Forelimb muscle (tissue), 1 donor: ENCODE measurements around the gene PRKCA. TPM values are rescaled to one million over a fixed set of nuclear protein-coding genes. Genes with fewer than 3 reads are reported as not detected.

ENCODE experiments used
- DNase-seq: peaks from one replicate; pipeline ENCODE4 v3.0.0-alpha.2; 2013; ENCODE audit warnings: low read depth
- polyA plus RNA-seq: library from polyadenylated mRNA; unstranded; fragments of 120-200 nt; gene quantifications from one replicate; pipeline ENCODE4 v1.2.1, GENCODE V29; 2013; ENCODE audit not compliant: insufficient read length

The PRKCA gene
- polyA plus RNA-seq, 1 donor: 2.4 TPM

DNA sequence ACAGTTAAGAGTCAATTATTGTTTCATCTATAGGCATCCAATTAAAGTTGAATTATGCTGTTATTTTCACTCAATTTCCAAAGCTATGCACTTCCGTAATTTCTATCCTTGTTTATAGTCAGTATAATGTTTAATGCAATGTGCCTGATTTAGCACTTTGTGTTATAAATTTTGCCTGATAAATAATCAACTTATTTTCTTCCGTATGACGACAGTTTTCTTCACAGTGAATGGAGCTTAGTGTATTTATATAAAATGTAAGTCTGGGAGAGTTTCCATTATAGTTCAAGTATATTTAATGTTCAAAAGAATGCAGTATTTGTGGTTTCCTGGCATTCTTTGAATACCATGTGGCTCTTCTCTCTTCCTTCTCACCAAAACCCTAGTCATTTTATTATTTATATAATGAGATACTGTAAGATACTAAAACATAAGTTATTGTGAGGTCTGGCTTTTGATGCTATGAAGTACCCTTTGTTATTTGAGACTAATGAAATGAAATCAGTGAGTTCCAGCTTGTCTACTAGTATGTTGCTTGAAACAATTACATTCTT lies 240.6 kb downstream of the PRKCA start:
- no peak for DNase-seq

DNA sequence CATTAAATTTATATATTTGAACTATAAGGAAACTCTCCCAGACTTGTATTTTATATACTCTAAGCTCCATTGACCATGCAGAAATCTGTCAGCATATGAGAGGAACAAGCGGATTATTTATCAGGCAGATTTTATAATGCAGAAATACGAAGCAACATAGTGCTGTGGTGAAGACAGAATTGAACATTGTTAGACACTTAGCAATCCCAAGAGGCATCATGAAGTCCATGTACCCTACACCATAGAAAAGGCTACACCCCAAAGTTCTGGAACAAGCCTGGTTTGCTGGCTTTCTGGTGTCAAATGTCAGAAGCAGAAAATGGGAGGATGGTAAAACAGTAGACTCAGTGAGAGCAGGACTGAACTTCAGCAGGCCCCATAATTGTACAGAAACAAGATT lies 241.1 kb downstream of the PRKCA start:
- no peak for DNase-seq

DNA sequence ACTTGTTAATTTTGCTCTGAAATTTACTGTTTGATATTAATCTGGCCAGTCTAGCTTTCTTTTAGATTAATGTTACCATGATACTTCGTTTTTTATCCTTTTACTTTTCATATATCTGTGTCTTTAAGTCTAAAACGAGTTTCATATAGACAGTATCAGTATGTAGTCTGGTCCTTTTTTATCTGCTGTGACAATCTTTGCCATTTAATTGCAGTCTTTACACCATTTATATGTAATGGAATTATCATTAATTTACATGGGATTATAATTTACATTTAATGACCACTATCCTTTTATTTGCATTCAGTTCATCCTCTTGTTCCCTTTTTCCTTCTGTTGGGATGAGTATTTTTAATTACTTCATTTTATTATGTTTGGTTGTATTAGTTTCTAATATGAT lies 243.5 kb downstream of the PRKCA start:
- no peak for DNase-seq

DNA sequence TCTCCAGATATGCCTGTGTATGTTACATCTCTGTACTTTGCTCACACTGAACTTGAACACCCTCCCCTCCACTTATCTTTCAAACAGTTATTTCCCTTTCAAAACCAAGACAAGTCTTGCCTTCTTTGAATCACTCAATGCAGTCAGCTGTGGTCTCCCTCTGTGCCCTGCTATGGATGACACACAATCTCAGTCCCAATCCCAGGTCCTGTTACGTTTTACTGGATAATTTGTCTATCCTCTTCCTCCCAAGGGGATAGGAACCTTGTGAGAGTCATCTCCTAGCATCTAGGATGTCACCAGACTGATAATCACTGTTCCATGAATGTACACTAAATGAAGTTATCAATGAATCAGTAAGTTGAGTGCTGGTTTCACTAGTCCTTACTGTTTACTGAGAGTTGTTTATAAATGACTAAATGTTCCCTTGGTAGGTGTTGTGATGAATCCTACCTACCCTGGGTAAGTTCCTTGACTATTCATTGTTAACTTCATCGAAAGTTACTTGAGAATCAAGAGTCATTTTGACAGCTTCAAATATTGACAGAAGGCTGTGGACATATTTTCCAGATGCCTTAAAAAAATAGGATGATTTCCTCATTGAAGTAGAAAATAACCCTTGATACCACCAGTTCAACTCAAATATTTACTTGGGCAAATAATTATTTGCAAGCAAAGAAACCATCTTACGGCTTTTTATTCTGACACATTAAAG lies 244.9 kb downstream of the PRKCA start:
- no peak for DNase-seq

DNA sequence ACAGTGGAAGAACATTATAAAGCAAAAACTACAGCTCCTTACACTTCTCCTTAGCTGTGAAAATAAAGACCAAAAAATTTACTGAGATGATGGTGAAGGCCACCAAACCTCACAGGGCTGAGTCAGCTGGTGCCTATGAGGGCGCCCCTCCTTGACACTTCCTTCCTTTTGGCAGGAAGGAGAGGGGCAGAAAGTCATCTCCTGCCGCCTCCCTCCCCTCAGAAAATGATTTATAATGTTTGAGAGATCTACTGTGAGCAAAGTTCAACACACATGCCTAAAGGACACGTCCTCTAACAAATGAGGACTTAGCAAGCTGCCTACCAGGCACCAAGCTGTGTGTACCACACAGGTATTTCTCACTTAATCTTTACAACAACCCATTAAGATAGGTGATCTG lies 245.7 kb downstream of the PRKCA start:
- no peak for DNase-seq

DNA sequence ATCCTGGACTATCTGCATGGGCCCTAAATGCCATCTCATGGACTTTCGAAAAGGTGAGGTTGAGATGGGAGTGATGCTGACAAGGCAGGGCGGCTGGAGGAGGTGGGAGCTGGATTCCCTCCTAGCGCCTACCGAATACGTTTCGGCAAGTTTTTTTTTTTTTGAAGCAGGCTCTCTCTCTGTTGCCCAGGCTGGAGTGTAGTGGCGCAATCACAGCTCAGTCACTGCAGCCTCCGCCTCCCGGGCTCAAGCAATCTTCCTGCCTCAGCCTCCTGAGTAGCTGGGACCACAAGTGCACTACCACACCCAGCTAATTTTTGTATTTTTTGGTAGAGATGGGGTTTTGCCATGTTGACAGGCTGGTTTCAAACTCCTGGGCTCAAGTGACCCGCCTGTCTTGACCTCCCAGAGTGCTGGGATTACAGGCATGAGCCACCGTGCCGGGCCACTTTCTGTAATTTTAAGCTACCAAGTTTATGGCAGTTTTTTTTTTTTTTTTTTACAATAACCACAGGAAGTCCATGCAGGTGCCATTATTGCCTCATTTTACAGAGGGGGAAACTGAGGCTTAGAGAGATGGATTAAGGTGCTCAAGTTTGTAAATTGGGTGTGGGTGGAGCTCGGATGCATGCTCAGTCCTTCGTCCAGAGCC lies 246.4 kb downstream of the PRKCA start:
- DNase-seq: no peak

DNA sequence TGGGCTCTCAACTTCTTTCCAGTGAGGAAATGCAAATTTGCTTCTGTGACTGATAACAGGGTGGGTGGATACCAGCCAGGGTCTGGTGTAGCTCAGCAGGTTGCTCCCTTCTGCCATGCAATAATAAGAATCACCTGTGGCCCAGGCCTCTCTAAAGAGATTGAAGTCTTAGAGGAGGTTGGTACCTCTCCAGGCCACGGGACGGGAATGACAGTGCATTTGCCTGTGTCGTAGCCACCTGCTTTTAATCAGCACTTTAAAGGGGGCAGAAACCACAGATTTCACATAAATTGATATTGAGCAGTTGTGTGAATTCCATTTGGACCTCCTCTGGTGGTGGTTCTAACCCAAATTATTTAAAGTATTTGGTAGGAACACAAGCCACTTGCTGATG lies 246.9 kb downstream of the PRKCA start:
- DNase-seq: no peak

DNA sequence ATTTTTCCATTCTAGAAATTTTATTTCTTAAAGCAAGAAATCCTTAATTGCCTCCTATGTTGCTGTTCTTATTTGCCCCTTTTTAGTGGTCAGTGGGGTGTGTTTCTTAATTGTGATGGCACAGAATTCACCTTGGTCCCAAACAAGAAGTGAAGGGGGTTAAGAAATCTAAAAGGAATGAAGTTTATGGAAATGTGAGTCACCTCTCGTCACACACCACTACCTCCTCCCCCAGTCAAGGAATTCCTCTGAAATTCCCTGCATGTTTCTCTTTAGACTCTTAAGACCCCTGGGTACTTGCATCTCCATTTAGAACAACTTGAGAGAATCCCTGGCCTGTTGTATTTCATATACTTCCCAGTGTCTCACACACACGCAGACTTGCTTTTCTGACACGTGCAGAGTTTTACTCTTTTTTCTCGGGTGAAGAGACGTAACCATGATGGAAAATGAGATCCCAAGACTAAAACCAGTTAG lies 247.4 kb downstream of the PRKCA start:
- DNase-seq: no peak

DNA sequence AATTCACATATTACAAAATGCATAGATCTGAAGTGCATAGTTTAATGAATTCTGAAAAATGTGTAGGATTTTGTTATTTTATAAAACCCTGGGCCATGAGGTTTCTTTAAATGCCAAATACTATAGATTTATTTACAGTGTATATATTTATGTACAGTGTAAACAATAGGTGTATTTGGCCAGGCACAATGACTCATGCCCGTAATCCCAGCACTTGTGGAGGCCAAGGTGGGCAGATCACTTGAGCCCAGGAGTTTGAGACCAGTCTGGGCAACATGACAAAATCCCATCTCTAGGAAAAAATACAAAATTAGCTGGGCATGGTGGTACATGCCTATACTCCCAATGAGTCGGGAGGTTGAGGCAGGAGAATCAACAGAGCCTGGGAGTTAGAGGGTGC lies 249.4 kb downstream of the PRKCA start:
- DNase-seq: no peak

DNA sequence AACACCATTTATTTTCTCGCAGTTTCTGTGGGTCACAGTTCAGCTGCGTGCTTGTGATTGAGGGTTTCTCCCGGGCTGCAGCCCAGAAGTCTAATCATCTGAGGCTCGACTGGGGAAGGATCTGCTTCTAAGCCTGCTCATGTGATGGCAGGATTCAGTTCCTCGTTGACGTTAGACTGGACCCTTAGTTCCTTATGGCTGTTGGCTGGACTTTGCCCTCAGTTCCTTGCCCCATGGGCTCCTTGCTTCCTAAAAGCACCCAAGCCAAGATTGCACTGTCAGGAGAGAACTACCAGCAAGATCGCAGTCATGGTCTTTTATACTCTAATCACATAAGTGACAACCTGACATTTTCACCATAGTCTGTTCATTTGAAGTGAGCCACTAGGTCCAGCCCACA lies 250.0 kb downstream of the PRKCA start:
- no peak for DNase-seq

DNA sequence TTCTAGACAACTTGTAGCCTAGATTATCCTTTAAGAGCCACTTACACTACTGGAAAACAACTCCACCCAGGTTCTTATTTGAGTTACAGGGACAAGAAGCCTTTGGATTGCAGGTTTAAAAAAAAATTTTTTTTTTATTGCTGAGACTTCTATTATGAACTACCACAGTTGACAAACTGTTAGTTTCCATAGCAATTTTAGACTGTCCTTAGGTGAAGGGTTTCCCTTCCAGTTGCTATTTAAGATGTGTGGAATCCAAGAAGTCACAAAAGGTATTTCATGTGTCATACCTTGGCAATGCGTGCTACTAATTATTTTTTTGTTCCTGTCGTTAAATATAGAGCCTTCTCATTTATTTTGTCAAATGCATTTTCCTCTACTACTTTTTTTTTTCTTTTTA lies 253.2 kb downstream of the PRKCA start:
- DNase-seq: no peak

DNA sequence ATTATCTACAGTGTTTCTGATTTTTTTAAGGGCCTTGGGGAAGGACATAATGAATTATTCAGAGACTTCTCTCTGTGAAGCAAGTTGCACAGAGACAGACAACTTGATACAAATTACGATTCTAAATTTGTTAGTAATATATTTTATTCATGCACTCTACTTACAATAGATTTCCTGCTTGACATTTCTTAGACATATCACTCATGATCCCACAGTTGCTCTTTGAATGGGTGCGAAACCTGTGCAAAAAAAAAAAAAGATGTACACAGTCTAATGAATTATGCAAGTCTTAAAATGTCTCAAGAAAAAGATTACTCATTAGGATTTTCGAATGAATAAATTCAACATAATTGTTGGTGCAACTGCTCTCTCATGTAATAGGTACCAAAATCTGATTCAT lies 254.8 kb downstream of the PRKCA start:
- no peak for DNase-seq

DNA sequence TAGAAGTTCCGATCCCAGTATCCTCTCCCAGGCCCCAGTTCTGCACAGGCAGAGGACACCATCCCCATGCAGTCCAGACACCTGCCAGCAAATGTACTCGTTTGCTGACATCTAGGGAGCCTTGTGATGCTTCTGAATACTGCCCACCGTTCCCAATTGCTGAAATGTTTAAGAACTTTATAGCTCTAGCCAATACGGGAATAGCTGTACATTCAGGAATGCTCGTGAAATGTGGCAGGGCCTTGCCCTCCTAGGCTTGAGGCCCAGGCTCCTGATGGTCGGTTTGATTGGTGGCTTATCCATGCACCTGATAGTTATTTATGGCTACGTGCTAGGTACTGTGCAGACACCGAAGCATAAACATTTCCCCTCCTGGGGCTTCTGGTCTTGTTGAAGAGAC lies 255.5 kb downstream of the PRKCA start:
- no peak for DNase-seq

DNA sequence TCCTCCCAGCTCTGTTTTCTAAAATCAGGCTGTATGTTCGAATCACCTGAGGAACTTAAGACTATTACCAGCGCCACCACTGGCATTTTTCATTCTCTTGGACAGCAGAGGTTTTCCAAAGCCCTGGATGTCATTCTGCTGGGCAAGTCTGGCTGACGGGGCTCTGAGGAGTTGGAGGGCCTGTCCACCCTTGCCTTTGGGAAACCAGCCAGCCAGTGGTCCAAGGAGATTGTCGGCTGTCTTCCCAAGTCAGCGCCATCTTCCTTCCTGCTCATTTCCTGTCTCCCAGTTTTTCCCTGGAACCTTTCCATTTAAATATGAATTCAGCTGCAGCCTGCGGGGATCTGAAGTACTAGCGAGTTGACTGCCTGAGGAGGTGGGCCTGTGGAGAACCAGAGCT lies 258.3 kb downstream of the PRKCA start:
- no peak for DNase-seq

DNA sequence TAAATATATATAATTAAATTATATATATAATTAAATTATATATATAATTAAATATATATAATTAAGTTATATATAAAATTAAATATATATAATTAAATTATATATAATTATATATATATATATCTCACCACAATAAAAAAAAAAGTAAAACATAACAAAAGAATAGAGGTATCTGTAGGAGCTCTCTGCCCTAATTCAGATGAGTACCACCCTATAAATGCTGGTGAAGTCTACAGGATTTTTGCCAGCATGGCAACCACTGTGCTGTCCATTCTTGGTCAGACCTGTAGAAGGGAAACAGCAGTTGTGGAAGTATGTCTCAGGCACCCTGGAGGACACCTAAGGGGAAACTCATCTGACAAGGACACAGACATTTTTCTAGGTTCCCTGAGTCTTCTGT lies 259.7 kb downstream of the PRKCA start:
- DNase-seq: no peak

DNA sequence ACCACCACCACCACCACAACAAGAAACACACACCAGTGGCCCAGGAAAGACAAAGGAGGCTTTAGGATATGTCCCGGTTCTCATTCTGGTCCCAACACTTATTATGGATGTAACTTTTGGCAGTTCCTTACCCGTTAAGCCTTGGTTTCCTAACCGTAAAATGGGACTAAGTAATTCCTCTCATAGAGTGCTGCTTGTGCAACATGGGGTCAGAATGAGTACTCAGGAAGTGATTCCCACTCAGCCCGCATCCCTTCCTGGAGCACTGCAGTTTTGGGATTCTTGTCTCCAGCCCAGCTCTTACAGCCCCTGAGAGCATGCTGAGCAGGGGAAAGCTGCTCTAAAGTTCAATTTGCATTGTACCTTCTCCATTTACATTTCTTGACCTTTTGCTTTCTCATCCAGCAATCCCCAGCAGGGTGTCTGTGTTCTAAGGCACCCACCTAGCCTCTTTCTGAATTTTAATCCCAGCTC lies 262.6 kb downstream of the PRKCA start:
- DNase-seq: no peak

DNA sequence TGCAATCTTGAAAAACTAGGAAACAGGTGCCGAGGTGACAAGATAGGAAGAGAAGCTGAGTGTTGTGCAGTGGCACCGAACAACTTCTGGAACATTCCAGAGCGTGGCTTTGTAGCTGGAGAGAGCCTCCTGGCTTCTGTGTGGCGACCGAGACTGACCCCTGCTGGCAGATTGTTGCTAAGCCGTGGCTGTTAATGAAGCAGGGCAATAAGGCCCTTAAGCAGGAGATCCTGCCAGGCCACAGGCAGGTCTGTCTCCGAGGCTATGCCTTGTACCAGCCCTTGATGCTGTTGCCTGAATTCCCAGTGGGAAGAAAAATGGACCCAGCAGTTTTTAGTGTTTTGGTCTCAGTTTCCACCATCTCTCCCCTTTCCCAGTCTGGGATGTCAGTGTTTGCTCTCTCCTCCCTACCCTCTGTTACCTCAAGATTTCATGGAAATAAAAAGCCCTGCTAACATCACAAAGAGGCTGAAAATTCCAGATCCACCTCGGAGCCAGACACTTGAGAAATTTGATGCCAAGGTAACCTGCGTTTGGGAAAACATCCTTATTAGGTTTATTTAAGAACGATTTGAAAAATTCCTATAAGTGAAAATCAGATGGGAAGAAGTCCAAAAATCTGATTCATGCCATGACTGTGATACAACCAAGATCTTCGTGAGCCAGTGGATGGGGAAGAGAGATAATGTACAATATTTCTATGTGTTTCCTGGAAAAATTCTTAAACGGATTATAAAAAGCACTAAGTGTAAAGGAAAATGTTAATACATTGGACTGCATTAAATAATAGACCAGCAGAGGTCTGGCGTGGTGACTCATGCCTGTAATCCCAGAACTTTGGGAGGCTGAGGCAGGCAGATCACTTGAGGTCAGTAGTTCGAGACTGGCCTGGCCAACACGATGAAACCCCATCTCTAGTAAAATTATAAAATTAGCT lies 265.1 kb downstream of the PRKCA start:
- DNase-seq: no peak

DNA sequence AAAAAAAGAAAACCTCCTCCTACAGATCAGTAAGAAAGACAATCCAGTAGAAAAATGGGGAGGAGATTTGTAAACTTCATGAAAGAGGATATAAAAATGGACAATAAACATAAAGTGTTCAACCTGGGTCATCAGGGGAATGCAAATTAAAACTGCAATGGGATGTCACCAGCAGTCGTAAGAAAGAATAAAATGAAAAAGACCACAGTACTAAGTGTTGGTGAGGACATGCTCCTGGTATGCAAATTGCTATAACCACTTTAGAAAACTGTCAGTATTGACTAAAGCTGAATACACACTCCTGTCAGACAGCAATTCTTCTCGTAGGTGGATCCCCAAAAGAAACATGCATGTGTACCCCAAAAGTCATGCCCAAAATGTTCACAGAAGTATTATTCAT lies 267.2 kb downstream of the PRKCA start:
- no peak for DNase-seq

DNA sequence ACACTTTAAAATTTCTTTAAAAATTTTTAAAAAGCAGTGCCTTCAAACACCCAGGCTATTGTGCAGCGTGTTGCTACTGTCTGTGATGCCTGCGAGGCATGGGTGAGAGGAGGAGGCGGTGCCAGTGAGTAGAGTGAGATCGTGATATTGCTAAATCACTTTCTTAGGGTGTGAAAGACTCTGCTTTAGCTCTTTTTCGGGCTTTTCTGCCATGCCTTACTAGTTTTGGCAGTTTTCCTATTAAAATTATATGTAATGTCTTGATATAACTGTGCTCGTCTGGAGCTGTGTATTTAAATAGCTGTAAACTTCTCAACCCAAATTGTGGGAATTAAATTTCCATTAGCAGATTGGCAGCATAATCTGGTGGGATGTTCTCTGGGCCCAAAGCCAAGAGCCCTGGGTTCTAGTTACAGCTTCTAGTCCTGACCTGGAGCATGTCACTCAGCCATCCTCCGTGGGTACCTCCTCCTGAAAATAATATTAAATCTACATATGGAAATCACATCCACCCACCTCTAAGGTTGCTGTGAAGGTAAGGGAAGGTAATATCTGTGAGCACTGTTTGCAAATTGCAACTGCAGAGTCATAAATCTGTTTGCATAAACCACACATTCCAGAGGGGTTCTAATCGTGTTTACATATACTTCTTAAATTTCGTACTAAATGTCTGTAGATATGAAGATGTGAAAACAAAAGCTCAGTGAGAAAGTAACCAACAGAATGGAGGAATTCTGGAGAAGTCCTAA lies 268.2 kb downstream of the PRKCA start:
- no peak for DNase-seq

DNA sequence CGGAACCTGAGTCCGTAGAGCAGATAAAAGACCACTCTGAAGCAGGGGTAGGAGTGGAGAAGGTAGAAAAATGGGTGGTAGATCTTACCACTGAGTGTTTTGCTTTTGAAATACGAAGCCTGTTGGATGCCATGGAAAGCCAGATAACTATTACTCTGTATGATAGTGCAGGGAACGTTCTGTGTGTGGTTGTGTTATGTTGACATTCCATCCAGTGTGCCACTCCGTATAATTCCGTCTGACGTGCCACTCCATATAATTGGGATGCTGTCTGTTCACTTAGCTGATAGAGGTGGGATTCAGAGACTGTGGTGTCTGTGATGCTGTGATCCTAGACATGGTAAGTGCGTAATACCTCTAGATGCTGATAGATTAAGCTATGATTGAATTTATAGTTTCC lies 269.3 kb downstream of the PRKCA start:
- DNase-seq: no peak

DNA sequence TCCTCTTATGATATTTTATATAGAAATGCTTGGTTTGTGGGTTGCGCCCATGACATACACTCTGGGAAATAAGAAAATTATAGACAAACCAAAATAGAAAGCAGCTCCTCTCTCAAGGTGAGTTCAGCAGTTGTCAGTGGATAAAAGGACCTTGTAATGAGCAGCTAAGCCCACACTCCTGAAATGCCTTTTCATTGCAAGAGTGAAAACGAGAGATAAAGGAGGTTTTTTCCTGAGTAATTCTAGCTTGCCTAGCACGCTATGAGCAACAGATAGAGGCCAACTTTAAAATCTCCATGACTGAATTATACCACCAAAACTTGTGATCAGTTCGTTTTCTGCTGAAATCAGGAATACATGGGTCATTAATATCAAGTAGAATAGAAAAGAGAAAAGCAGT lies 270.7 kb downstream of the PRKCA start:
- DNase-seq: no peak
